Vagina (tissue), 2 donors: ENCODE results near the gene SH3RF1.

Source experiments
- CTCF ChIP-seq, 3 experiments: fragments of 450-650 bp in 2 of 3; fragments of 200-600 bp in 1 of 3; sonication (generic) in 1 of 3; IDR thresholded peaks; one replicate each; pipeline ENCODE4 v1.5.1; 2017 to 2019; ENCODE audit warnings: antibody characterized with exemption in 3 of 3, mild to moderate bottlenecking in 2 of 3, moderate library complexity in 2 of 3
- POLR2A ChIP-seq, 2 donors: fragments of 450-650 bp; IDR thresholded peaks; one replicate each; pipeline ENCODE4 v1.6.1; 2017; ENCODE audit warnings: antibody characterized with exemption in 2 of 2, mild to moderate bottlenecking in 2 of 2, moderate library complexity in 2 of 2

- TF ChIP-seq POLR2A (IDR thresholded peaks at IDR 0.05) (no peak), CTCF (IDR thresholded peaks at IDR 0.05) (no peak)
Measured at GRCh38 chr4:169124661-169125060, 146.1 kb downstream of the SH3RF1 start.
